K562 (cell line): Measurements from ENCODE around the gene SERPINB4. TPM values are rescaled to one million over a fixed set of nuclear protein-coding genes. Genes with fewer than 3 reads are reported as not detected.

Experiments
- ATAC-seq: fragments of 200-7000 bp; cut with Tn5 transposase; 3 replicates; pipeline ENCODE4 v1.9.1; 2020; ENCODE audit warnings: moderate library complexity
- BruUV-seq: library from RNA; stranded (reverse); fragments of 400-500 nt; replicated peaks from 2 replicates; lab custom pipeline; 2021; lab: Mats Ljungman, UMichigan
- CTCF ChIA-PET: fragments of 300-600 bp; formaldehyde crosslinking; extraction: SDS; loops from one replicate; lab custom pipeline; 2021; ENCODE audit warnings: low intra/inter-chr PET ratio; lab: Yijun Ruan, JAX
- POLR2A ChIA-PET: fragments of 300-600, 350-650 bp; sonication (Branson Sonifier 250); formaldehyde crosslinking; extraction: SDS; loops from one replicate; lab custom pipeline; 2021; ENCODE audit warnings: antibody characterized with exemption, inconsistent platforms; lab: Yijun Ruan, JAX
- DNase-seq, 4 experiments: peaks; one replicate each; pipeline versions ENCODE4 v3.0.0 to v3.0.0-alpha.2; 2011 to 2018; ENCODE audit warnings: low spot score in 3 of 4, mixed read lengths in 3 of 4; ENCODE audit errors: extremely low read depth in 1 of 4
- FAIRE-seq: peaks from 2 replicates; lab custom pipeline; 2011; peaks lifted over from hg19 to GRCh38; lab: Jason Lieb, UNC
- H2AFZ ChIP-seq: 2 replicates; pipeline ENCODE4 v1.6.0; 2011; ENCODE audit warnings: low read depth, low read length, control low read depth, inconsistent platforms
- H3K27ac ChIP-seq: fragments of 200-600 bp; 3 replicates; pipeline ENCODE4 v1.8.0; 2011; ENCODE audit warnings: low read depth, mild to moderate bottlenecking, control low read depth, inconsistent platforms, low read length, moderate library complexity, mixed read lengths; ENCODE audit errors: extremely low read depth
- H3K27me3 ChIP-seq, 2 experiments: fragments of 300-600 bp in 1 of 2; 2 replicates in 1 of 2; 3 replicates in 1 of 2; pipeline versions ENCODE4 v1.6.0 to v1.8.0; 2011; ENCODE audit warnings: inconsistent platforms in 2 of 2, low read length in 2 of 2, mild to moderate bottlenecking in 1 of 2, mixed read lengths in 1 of 2, moderate library complexity in 1 of 2; ENCODE audit not compliant: control insufficient read depth in 2 of 2, insufficient read depth in 2 of 2
- H3K36me3 ChIP-seq: fragments of 300-600 bp; 3 replicates; pipeline ENCODE4 v1.8.0; 2011; ENCODE audit warnings: mild to moderate bottlenecking, low read length, inconsistent platforms; ENCODE audit not compliant: control insufficient read depth, insufficient read depth
- H3K4me1 ChIP-seq, 2 experiments: fragments of 200-600 bp in 1 of 2; replicated peaks in 1 of 2; 2 replicates in 1 of 2; 3 replicates in 1 of 2; pipeline versions ENCODE4 v1.5.1 to v1.8.0; 2011; ENCODE audit warnings: inconsistent platforms in 2 of 2, low read length in 2 of 2, mild to moderate bottlenecking in 1 of 2, mixed read lengths in 1 of 2, moderate library complexity in 1 of 2; ENCODE audit not compliant: control insufficient read depth in 2 of 2, insufficient read depth in 2 of 2
- H3K4me2 ChIP-seq: 2 replicates; pipeline ENCODE4 v1.6.1; 2011; ENCODE audit warnings: low read length, control low read depth, inconsistent platforms, mixed read lengths; ENCODE audit not compliant: insufficient read depth
- H3K4me3 ChIP-seq: fragments of 200-600 bp; sonication (generic), shearing (Covaris generic); 2 replicates; pipeline ENCODE4 v1.5.1; 2016; ENCODE audit warnings: control low read depth, inconsistent platforms
- H3K79me2 ChIP-seq: fragments of 200-600 bp; 3 replicates; pipeline ENCODE4 v1.8.0; 2011; ENCODE audit warnings: low read length, inconsistent platforms; ENCODE audit not compliant: control insufficient read depth, insufficient read depth
- H3K9ac ChIP-seq, 2 experiments: 2 replicates each; pipeline versions ENCODE4 v1.6.0 to v1.6.1; 2011; ENCODE audit warnings: low read depth in 2 of 2, low read length in 2 of 2, control low read depth in 1 of 2, inconsistent platforms in 1 of 2, mild to moderate bottlenecking in 1 of 2, mixed read lengths in 1 of 2; ENCODE audit not compliant: insufficient read depth in 1 of 2
- H3K9me1 ChIP-seq: one replicate; pipeline ENCODE4 v1.6.0; 2011; ENCODE audit warnings: inconsistent platforms, mild to moderate bottlenecking, low read length, moderate library complexity; ENCODE audit not compliant: control insufficient read depth, insufficient read depth
- H3K9me3 ChIP-seq: replicated peaks from 2 replicates; pipeline ENCODE4 v1.5.1; 2011; ENCODE audit warnings: low read depth, low read length, inconsistent platforms; ENCODE audit not compliant: control insufficient read depth, insufficient read depth
- H4K20me1 ChIP-seq: replicated peaks from 2 replicates; pipeline ENCODE4 v1.6.1; 2011; ENCODE audit warnings: low read length, inconsistent platforms, mixed read lengths; ENCODE audit not compliant: control insufficient read depth, insufficient read depth
- ATF7 ChIP-seq: fragments of 450-650 bp; IDR thresholded peaks from 2 replicates; pipeline ENCODE4 v1.7.1; 2014; ENCODE audit warnings: mild to moderate bottlenecking, moderate library complexity
- CREB1 ChIP-seq, 2 experiments: sonication (generic) in 1 of 2; formaldehyde crosslinking in 1 of 2; IDR thresholded peaks; 2 replicates each; pipeline versions ENCODE4 v1.6.1 to v1.8.0; 2012 to 2022; ENCODE audit warnings: inconsistent platforms in 1 of 2, mild to moderate bottlenecking in 1 of 2, missing genetic modification reagents in 1 of 2, moderate library complexity in 1 of 2
- HDAC3 ChIP-seq: fragments of 450-650 bp; IDR thresholded peaks from 2 replicates; pipeline ENCODE4 v1.6.1; 2018; ENCODE audit warnings: borderline replicate concordance, mild to moderate bottlenecking, moderate library complexity; ENCODE audit not compliant: partially characterized antibody
- KLF16 ChIP-seq: IDR thresholded peaks from 2 replicates; pipeline ENCODE4 v1.6.1; 2016; ENCODE audit warnings: antibody characterized with exemption
- SIN3B ChIP-seq: fragments of 450-650 bp; IDR thresholded peaks from 2 replicates; pipeline ENCODE4 v1.6.1; 2017; ENCODE audit warnings: low read depth, mild to moderate bottlenecking, moderate library complexity
- SNIP1 ChIP-seq: fragments of 450-650 bp; IDR thresholded peaks from 2 replicates; pipeline ENCODE4 v1.7.1; 2017; ENCODE audit warnings: low read depth, mild to moderate bottlenecking
- SRF ChIP-seq, 2 experiments: fragments of 250-450, 450-650 bp in 1 of 2; sonication (Bioruptor Pico) in 1 of 2; sonication (generic) in 1 of 2; formaldehyde crosslinking; IDR thresholded peaks; 2 replicates each; pipeline versions ENCODE4 v1.5.0 to v1.5.1; 2020 to 2022; ENCODE audit warnings: mild to moderate bottlenecking in 1 of 2, missing genetic modification reagents in 1 of 2
- TSC22D4 ChIP-seq: fragments of 450-650 bp; IDR thresholded peaks from 2 replicates; pipeline ENCODE4 v1.6.1; 2016; ENCODE audit warnings: missing genetic modification characterization, missing biosample characterization, control low read depth
- XRCC5 ChIP-seq: fragments of 200-400 bp; formaldehyde crosslinking; IDR thresholded peaks from 2 replicates; pipeline ENCODE4 v1.6.1; 2017; ENCODE audit warnings: low read depth, mild to moderate bottlenecking, low read length
- ZNF589 ChIP-seq: fragments of 200-800 bp; sonication (Bioruptor generic); IDR thresholded peaks from 2 replicates; pipeline ENCODE4 v1.6.1; 2016; ENCODE audit warnings: low read depth, missing genetic modification characterization, missing compliant biosample characterization
- WGBS: fragments of 100-300 bp; shearing (Covaris generic); methylation state at CpG from one replicate; pipeline ENCODE4 v1.1.6; 2016; ENCODE audit warnings: low coverage, mixed read lengths; ENCODE audit not compliant: insufficient coverage; ENCODE audit errors: missing lambda C conversion rate; 5-methylcytosine and 5-hydroxymethylcytosine counted together
- in situ Hi-C: fragments of 300-500 bp; cut with MboI; formaldehyde crosslinking; loops from 4 replicates; pipeline ENCODE4 v1.15.0; 2018; ENCODE audit warnings: inconsistent platforms, mixed read lengths
- intact Hi-C: fragments of 100-400 bp; cut with micrococcal nuclease; formaldehyde crosslinking; loops from 2 replicates; pipeline ENCODE4 v1.14.2; 2022
- polyA plus RNA-seq, 8 experiments: library from polyadenylated mRNA; depleted of rRNA in 4 of 8; stranded (reverse) in 5 of 8; unstranded in 3 of 8; fragments of >200 nt; fragmentation: Nextera tagmentation in 2 of 8; fragmentation: Illumina TruSeq in 1 of 8; extraction: Ambion mirVana in 2 of 8; extraction: Trizol in 1 of 8; gene quantifications; 2 replicates each; pipeline versions ENCODE4 v1.2.1 to v1.2.3, GENCODE V29; 2011 to 2014; ENCODE audit warnings: inconsistent platforms in 1 of 8, missing spikeins in 1 of 8
- total RNA-seq, 7 experiments: library from RNA; depleted of rRNA in 6 of 7; stranded (reverse); fragments of >200 nt in 6 of 7; fragmentation: Illumina TruSeq in 2 of 7; extraction: Trizol in 2 of 7; gene quantifications; 2 replicates each; pipeline versions ENCODE4 v1.2.1 to v1.2.3, GENCODE V29; 2011 to 2021; ENCODE audit warnings: low replicate concordance in 1 of 7
- TF ChIP-seq, protein P1 (sequence below): IDR thresholded peaks from 3 replicates; pipeline ENCODE4 v1.6.1; 2011; ENCODE audit warnings: borderline replicate concordance, mild to moderate bottlenecking, moderate library complexity; ENCODE audit not compliant: insufficient read length; ENCODE audit errors: extremely low read depth
- TF ChIP-seq, protein P2 (sequence below): fragments of 450-650 bp; conservative IDR thresholded peaks from 2 replicates; pipeline ENCODE4 v1.6.1; 2016; ENCODE audit warnings: missing genetic modification characterization, low read depth, mild to moderate bottlenecking, control low read depth, missing compliant biosample characterization
- TF ChIP-seq, protein P3 (sequence below), 3 experiments: IDR thresholded peaks in 2 of 3; conservative IDR thresholded peaks in 1 of 3; 2 replicates each; pipeline ENCODE4 v1.5.1; 2011 to 2012; ENCODE audit warnings: low read length in 3 of 3, mild to moderate bottlenecking in 3 of 3, control low read depth in 2 of 3, improper control_type of control experiment in 1 of 3, inconsistent platforms in 1 of 3, low read depth in 1 of 3, mixed read lengths in 1 of 3, moderate library complexity in 1 of 3; ENCODE audit not compliant: insufficient read depth in 2 of 3

The SERPINB4 gene
- total and polyA plus RNA-seq, 9 of the 15 experiments (the other 6 are each of a cell fraction or from before 2014, with no cell fraction given) = not detected

DNA sequence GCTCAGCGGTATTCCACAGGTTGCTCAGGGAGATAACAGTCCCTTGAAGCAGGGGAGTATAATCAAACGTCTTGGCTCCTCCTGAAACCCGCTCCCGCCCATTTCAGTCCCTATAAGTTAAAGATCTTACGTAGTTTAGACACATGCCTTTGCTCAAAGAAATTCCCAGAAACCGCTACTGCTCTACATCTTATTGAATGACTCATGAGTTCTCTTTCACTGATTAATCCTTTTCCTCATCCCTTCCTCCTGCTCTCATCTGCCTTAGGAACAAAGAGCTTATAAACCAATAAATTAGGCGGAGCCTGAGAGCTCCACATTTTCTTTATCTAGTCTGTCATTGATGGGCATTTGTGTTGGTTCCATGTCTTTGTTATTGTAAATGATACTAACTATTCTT is 4.2 kb upstream of the SERPINB4 start:
- Histone ChIP-seq H3K36me3 (no peaks in the 10 kb centered on the region), H3K9me1 (no peaks in the 10 kb centered on the region), H3K9ac (no peak overlapping the region), H3K27me3 (no peaks in the 10 kb centered on the region), H3K4me3 (no peak overlapping the region), H3K27ac (no peak overlapping the region), H3K4me2 (no peak overlapping the region), H3K9me3 (no peaks in the 10 kb centered on the region), H3K79me2 (no peaks in the 10 kb centered on the region), H2AFZ (no peak overlapping the region), H4K20me1 (no peaks in the 10 kb centered on the region), H3K4me1 (no peaks in the 10 kb centered on the region)
- ChIA-PET CTCF (no interaction called here), POLR2A (no interaction called here)
- ATAC-seq = no peak
- no TSS peak for BruUV-seq
- FAIRE-seq = no peak
- intact Hi-C loops = no loop called here
- in situ Hi-C loops = no loop called here
- no peak for DNase-seq
- no peak for TF ChIP-seq ATF7
- TF ChIP-seq, protein P1, sequence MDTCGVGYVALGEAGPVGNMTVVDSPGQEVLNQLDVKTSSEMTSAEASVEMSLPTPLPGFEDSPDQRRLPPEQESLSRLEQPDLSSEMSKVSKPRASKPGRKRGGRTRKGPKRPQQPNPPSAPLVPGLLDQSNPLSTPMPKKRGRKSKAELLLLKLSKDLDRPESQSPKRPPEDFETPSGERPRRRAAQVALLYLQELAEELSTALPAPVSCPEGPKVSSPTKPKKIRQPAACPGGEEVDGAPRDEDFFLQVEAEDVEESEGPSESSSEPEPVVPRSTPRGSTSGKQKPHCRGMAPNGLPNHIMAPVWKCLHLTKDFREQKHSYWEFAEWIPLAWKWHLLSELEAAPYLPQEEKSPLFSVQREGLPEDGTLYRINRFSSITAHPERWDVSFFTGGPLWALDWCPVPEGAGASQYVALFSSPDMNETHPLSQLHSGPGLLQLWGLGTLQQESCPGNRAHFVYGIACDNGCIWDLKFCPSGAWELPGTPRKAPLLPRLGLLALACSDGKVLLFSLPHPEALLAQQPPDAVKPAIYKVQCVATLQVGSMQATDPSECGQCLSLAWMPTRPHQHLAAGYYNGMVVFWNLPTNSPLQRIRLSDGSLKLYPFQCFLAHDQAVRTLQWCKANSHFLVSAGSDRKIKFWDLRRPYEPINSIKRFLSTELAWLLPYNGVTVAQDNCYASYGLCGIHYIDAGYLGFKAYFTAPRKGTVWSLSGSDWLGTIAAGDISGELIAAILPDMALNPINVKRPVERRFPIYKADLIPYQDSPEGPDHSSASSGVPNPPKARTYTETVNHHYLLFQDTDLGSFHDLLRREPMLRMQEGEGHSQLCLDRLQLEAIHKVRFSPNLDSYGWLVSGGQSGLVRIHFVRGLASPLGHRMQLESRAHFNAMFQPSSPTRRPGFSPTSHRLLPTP = no peak
- TF ChIP-seq, protein P2, sequence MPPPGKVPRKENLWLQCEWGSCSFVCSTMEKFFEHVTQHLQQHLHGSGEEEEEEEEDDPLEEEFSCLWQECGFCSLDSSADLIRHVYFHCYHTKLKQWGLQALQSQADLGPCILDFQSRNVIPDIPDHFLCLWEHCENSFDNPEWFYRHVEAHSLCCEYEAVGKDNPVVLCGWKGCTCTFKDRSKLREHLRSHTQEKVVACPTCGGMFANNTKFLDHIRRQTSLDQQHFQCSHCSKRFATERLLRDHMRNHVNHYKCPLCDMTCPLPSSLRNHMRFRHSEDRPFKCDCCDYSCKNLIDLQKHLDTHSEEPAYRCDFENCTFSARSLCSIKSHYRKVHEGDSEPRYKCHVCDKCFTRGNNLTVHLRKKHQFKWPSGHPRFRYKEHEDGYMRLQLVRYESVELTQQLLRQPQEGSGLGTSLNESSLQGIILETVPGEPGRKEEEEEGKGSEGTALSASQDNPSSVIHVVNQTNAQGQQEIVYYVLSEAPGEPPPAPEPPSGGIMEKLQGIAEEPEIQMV (tag) = no peak
- TF ChIP-seq HDAC3 = no peak
- no peak for TF ChIP-seq ZNF589
- no peak for TF ChIP-seq KLF16
- no peak for TF ChIP-seq SNIP1
- TF ChIP-seq SRF (CRISPR knock-in tag; IDR thresholded peaks at IDR 0.05) = no peak
- TF ChIP-seq, protein P3, sequence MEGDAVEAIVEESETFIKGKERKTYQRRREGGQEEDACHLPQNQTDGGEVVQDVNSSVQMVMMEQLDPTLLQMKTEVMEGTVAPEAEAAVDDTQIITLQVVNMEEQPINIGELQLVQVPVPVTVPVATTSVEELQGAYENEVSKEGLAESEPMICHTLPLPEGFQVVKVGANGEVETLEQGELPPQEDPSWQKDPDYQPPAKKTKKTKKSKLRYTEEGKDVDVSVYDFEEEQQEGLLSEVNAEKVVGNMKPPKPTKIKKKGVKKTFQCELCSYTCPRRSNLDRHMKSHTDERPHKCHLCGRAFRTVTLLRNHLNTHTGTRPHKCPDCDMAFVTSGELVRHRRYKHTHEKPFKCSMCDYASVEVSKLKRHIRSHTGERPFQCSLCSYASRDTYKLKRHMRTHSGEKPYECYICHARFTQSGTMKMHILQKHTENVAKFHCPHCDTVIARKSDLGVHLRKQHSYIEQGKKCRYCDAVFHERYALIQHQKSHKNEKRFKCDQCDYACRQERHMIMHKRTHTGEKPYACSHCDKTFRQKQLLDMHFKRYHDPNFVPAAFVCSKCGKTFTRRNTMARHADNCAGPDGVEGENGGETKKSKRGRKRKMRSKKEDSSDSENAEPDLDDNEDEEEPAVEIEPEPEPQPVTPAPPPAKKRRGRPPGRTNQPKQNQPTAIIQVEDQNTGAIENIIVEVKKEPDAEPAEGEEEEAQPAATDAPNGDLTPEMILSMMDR (IDR thresholded peaks at IDR 0.05 in 2 of 3, conservative IDR thresholded peaks at IDR 0.05 in 1 of 3; ENCODE audit: insufficient read depth in 2 of 3, low read depth in 1 of 3, low read length in 3 of 3) = no peak
- no peak for TF ChIP-seq CREB1 (IDR thresholded peaks at IDR 0.05)
- no peak for TF ChIP-seq CREB1 (CRISPR knock-in tag; IDR thresholded peaks at IDR 0.05)
- no peak for TF ChIP-seq TSC22D4 (tag)
- no peak for TF ChIP-seq SIN3B
- no peak for TF ChIP-seq XRCC5
- WGBS = 2% methylated on average over 6 of the region's 7 CpGs
